ELF-1 (cell line): ENCODE results near the gene SLIT1.
"Not testable (repeated sequence)": the region's sequence is repeated elsewhere in the genome, so short reads cannot be mapped to it uniquely, and the experiment has no call there.

Experiments
- DNase-seq: peaks from one replicate; pipeline ENCODE4 v3.0.0-alpha.2; 2016; ENCODE audit warnings: low read depth, low spot score

SLIT1 gene

DNA sequence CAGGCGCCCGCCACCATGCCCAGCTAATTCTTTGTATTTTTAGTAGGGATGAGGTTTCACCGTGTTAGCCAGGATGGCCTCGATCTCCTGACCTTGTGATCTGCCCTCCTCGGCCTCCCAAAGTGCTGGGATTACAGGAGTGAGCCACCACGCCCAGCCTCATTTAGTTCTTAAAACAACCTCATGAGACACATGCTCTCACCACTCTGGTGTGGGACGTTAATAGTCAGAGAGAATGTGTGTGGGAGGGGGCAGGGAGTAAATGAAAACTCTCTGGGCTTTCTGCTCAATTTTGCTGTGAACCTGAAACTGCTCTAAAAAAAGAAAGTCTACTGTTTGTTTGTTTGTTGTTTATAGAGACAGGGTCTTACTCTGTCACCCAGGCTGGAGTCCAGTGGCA, 103.2 kb downstream of the SLIT1 start:
- DNase-seq: not testable (repeated sequence)

DNA sequence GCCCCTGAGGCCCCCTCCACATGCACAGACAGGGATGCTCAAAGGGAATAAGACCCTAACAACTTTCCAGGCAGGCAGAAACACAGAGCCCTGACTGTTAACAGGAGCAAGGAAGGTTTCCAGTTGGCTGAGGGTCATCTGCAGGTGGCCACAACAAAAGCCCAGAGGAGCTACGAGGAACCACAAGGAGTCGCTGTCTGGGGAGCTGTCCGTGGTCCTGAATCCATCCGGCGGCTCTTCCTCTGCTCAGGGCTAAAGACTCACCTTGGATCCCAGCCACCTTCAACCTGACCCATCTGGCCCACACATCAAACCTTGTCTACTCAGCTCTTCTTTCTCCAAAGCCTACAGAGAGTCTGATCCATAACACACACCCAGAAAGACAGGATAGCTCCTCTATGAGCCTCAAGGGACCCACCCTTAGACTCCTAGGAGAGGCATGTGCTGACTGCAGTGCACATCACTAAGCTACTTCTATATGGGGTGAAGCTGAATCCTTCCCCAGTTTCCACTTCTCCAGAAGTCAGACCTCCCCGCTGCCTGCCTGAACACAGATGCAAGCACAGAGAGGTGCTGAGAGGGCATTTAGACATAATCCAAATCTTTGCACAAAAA, 104.0 kb downstream of the SLIT1 start:
- DNase-seq: peak; percentile 88

DNA sequence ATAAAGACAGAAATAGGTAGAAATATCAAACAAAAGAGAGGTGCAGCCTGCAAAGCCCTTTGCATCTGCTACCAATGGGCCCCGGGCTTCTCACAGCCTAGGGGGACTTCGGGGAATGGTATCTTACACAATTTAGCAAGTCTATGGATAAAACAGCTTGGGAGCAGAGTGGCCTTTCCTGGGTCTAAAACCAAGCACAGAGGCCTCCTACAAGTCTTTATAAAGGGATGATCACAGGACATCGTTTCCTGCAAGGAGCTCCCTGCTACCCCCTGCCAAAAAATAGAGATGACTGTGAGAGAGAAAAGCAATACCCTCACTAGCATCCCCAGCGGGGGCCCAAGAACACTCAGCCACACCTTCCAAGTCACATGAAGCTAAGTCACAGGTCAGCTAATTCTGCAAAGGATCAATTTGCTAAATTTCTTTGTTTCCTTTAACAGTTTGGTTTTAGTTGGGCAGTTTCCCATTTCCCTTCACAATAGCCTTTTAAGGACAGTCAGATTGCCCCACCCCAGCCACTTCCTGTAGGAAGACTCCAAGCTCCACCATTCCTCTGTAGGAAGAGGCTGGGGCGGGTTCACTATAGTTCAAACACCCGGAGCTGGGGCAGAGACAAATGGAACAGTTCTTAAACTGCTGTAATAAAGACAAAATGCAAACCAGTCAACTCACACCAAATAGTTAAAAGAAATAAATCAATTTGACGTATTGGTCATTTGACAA, 105.5 kb downstream of the SLIT1 start:
- DNase-seq: no peak

DNA sequence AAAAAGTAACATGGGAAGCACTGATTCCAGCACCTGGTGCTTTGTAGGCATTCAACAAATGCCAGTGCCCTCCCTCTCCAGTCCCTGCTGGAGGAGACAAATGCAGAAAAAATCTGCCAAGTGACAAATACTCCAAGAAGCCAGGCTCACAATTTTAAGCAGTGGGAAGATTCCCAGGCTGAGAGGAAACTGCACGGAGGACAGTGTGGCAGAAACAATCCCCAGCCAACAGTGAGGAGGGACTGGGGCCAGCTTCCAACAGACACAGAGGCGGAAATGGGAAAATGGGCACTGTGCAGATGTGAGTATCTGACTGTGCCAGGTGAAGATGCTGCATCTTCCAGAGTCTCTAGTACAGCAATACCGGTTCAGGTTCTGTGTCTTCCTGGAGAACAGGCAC, 106.3 kb downstream of the SLIT1 start:
- no peak for DNase-seq

DNA sequence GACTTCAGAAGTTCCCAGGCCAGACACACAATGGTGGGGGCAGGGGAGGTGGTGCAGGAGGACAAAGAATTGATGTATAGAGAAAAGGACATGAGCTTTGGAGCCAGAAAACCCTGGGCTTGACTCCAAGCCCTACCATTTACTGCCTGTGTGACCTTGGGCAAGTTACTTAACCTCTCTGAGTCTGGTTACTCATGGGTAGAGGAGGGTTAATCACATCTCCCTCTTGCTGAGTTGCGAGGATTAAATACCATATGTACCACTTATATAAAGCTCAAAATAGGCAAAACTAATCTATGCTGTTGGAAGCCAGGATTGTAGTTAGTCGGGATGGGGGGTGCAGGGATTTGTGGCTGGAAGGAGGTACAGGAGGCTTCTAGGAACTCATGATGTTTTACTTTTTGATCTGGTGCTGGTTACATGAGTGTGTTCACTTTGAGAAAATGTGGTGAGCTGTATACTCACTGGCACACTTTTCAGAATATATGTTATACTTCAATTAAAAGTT, 106.8 kb downstream of the SLIT1 start:
- no peak for DNase-seq

DNA sequence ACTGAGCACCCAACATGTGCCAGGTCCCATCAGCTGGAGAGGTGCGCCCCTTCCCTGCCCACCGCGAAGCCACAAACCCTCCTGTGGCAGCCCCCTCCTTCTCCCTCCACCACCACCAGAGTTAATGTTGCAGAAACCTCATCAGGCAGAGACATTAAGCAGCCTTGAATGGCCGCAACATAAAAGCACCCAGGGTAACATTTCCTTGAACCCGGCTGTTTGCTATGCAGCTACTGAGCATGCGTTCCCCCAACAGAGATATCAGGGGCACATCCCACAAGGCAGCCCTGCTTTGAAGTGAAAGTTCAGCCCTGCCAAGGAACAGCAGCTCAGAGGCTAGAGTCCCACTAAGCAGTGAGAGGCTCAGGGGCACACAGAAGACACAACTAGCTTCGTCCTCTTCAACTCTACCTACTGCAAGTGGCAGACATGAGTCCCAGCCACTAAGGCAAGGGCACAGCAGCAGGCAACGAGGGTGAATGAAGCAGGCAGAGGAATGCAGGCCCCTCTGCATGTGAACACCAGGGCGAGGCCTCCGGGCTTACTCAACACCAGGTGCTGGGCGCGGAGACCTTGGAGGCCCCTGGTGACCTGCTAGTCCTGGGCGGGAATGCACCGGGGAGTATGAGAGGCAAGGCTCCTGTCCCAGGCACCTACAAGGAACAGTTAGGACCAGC, 107.4 kb downstream of the SLIT1 start:
- peak; percentile 44 for DNase-seq

DNA sequence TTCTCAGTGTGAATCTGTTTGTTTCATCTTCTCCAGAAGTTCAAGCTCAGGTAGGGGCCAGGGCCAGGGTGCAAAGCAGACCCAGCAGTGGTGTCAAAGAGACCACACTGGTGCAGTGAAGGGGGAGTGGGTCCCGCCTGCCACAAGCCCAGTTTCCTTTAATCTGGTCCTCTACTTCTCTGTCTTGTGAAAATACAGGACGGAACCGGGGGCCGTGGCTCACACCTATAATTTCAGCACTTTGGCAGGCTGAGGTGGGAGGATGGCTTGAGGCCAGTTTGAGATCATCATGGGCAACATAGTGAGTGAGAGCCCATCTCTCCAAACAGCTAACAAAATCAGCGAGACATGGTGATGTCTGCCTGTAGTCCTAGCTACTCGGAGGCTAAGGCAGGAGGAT, 109.0 kb downstream of the SLIT1 start:
- no peak for DNase-seq

DNA sequence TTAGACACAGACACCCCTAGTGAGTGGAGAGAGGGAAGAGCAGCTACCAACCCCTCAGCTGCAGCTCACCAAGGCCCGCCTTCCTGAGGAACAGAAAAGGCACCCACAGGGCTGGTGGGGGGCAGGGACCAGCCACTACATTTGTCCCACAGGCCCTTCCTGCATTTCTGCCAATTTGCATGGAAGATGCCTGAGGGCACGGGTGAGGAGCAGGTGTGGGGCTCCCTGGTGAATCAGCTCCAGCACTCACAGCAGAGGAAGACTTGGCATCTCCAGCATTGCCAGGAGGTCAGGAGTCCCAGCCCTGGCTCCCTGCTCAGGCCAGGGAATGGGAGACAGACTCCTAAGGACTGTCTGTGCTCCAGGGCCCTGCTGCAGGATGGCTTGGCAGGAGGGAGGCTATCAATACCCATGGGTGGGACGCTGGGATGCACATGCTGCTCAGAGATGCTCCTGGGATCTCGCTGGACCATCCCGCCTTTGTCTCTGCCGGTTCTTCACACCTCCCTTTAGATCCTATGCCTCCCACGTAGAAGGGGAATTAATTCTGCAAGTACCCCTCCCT, 109.7 kb downstream of the SLIT1 start:
- no peak for DNase-seq

DNA sequence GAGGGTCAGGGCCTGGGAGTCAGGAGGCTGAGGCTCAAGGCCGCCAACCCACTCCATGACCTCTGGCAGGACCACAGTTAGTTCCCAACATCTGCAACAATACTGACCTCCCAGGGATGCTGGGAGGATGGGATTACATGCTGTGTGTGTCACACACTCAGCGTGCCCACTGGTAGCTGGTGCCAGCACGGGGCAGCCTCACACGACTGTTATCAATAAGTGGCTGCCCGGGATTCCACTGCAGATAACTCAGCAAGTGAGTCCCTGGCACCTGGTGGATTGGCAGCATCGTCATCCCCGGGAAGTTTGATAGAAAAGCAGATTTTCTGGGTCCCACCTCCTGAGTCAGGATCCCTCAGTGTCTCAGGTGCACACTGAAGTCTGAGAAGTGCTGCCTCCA, 110.3 kb downstream of the SLIT1 start:
- DNase-seq: no peak

DNA sequence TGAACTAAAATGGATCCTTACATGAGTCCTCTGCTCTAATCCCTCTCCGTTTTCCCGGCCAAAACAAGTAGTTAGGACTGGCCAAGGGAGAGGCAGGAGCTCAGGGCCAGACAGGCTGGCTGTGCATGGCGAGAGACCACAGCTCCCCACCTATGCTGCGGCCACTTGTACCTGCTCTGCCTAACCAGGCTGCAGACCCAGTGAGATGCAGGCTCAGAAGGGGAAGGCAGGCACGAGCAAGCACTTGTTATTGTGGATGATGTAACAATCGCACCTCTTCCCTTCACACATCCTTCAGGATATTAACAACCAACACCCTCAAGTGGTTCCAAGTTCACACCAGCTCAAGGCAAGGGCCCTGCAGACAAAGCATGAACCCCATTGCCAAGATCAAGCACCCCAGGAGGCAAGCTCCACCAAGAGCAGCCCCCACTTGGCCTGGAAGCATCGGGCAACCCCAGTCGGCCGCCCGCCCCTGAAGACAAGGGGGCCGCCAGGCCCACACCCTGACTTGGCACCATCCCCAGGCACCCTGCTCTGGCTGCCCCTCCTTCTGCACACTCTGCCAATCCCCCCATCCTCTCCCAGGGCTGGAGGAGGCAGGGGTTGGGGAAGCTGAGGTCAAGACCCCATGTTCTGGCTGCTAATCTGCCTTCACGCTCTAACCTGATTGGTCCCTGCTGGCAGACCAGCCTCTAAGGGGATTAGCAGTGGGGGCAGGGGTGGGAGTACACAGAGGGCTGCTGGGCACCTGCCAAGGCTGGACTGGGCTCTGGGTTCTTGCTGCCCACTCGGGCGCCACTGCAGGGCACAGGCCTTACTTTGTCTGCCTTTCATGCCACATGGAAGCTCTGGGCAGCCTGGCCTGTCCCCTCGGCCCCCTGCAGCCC, 111.3 kb downstream of the SLIT1 start:
- DNase-seq: no peak

DNA sequence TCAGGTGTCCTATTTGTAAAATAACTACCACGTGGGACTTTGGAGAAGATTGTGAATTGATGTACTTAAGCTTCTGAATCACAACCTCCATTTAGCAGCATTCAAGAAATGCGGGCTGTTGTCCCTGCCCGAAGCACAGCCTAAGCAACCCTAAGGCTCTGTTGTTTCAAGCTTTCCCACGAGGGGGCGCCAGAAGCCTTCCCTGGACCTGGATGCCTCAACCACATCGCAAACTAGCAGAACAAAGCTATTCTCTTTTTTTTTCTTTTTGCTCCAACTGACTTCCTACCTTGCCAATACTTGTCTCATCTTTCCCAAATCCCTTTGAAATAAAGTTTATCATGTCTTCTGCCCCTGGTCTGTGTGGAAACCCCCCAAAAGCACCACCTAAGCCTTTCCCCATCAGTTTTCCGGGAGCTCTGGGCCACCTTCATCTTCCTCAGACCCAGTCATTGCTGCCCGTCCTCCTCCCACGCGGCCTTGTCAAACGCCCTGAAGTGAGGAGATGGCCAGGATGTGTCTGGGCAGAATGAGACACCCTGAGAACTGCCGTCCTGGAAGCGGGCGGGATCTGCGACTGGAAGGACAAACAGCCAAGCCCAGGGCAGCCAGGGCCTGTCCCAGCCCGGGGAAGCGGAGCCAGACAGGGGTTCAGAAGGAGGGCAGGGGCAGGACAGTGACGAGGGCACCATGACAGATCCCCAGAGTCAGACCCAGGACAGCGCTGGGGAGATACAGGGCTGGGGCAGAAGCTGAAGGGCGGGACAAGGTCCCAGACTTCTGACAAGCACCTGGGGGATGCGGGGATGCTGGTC, 112.7 kb downstream of the SLIT1 start:
- DNase-seq: peak; percentile 95

DNA sequence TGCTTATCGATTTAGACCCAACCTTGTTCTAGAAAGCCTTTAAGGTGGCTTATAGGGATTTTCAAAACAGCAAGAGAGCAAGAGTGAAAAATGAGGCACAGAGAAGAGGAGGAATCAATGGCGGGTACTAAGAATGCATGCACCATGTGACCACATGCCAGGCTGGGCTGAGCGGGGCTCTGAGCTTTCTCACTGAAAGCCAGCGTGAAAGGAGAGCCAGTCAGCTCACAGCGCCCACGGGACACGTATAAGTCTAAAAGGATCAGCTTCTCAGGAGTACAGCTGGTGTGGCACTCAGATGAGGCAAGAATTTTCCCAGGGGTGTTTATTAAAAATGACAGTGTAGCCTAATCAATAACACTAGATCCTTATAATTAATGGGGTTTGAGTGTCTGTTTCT, 114.3 kb downstream of the SLIT1 start:
- DNase-seq: no peak

DNA sequence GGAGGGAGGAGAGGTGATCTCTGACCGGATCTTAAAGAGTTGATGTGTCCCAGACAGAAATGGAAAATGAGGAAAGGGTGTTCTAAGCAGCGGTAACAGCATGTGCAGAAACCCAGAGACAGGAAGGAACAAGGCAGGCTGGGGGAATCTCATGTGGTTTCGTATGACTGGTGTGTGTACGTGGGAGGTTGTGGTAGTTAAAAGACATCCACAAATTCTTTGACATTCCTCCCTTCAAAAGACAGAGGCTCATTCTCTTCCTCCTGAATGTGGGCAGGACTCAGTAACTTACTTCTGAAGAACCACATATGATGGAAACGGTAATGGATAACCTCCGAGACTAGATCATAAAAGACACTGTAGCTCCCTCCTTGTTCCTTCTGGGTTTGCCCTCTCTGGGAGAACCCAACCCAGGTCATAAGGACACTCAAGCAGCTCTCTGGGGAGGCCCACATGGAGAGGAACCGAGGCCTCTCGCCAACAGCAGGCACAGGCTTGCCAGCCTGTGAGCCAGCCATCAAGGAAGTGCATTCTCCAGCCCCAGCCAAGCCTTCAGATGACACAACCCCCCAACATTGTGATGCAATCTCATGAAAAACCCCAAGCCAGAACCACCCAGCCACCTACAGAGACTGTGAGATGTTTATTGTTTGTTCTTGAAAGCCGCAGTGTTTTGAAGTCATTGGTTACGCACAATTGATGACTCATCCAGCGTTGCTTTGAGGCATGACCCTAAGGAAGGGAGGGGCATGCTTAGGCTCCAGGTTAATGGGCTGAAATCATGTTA, 116.0 kb downstream of the SLIT1 start:
- DNase-seq: peak; percentile 52

DNA sequence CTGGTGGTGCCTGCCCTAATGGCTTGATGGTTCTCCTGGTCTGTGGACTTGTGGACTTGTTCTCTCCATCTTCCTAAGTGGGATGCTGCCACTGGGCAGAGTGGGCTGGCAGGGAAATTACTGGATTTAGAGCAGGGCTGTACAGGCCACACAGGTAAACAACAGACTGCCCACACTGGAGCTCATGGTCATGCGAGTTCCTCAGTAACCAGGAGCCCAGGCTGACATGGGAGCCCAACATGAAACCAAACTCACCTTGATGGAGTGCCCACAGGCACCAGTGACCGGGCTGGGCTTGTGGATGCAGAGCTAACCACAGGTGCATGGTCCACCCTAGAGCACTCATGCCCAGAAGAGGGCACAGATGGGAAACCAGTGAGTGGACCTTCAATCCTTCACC, 116.7 kb downstream of the SLIT1 start:
- DNase-seq: no peak

DNA sequence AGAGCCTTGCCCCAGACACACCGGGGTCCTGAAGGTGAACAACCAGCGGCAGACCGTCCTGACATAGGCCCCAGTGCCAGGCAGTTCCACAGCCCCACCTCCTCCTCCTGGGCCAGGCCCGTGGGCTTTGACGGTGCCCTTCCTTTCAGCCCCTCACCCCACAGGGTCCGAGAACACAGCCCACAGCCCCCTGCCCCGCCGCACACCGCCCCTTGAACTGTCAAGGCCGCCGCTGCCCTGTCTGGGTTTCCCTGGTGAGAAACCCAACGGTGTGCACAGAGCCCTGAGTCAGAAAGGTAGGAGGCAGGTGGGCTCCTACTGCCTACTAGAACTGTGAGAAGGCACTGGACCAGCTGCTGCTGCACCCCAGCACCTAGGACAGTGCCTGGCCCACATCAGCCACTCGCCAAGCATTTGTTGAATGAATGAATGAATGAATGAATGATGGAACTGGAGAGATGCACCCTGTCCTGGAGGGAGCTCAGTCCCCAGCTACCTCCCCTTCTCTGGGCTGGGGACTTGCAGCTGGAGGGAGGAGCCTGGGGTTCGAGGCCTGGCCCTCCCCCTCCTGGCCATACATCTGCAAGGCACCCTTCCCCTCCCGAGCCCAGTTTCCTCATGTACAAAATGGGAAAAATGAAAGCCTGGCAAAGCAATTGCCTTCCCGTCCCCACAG, 117.9 kb downstream of the SLIT1 start:
- no peak for DNase-seq

DNA sequence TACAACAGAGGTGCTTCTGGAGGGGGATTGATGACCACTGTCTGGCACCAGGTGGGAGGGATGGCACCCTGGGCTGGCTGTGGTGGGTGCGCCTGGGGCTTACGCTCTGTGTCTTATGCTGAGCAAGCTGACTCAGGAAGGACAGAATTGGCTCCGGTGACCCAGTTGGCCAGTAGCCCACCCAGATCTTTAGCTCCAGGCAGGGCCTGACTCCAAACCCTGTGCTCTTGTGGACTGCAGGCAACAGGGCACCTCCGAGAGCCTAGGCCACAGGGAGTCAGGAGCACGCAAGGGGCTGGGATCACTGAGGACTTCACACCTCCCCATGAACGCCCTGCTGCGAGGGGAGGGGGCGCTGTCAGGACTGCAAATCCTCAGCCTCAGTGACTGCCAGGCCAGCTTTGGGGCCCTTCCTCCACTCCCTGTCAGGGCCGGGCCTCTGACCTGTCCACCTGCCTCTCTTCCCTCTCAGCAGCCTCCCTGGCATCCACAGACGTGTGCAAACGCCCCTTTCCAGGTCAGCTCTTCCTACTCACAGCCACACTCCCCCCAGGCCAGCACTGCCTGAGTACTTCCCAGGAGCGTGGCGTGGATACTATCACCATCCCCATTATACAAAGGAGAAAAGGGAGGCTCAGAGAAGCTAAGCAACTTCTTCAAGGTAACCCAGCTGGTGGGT, 118.7 kb downstream of the SLIT1 start:
- DNase-seq: no peak

DNA sequence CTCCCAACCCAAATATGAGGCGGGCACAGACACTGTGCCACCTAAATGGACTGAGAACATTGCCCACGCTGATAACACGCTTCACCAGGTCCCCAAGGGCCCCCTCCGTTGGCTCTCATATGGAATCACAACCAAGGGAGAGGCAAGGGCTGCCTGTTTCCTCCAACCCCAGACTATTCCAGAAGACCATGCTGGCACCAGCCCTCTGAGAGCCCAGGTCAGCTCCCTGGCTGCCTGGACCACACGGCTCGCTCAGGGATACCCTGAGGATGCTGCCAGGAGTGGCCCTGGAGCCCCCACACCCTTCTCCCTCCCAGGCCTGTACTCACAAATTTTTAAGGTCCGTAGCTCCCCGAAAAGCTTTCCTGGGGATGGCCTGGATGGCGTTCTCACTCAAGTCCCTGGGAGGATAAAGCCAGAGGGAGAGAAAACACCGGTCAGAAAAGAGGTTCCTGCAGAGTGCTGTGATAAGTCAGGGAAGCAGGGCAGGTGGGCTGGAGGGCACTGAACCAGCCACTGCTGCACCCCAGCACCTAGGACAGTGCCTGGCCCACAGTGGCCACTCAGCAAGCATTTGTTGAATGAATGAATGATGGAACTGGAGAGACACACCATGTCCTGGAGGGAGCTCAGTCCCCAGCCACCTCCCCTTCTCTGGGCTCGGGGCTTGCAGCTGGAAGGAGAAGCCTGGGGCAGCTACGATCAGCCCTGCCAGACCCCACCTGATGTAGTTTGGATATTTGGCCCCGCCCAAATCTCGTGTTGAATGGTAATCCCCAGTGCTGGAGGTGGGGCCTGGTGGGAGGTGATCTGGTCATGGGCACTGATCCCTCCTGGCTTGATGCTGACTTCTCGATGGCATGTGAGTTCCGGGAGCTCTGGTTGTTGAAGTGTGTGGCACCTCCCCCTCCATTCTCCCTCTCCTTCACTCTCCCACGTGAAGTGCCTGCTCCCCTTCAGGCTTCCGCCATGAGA, 119.8 kb downstream of the SLIT1 start:
- peak; percentile 54 for DNase-seq
